T-helper 2 cell treated with Interferon-gamma antibody and Interleukin-4, amounts not matched to agents 100 ng/mL and 5 ng/mL, for 36 hours (primary cell): Measurements from ENCODE around the gene ELAPOR1. TPM values are rescaled to one million over a fixed set of nuclear protein-coding genes. Genes with fewer than 3 reads are reported as not detected.

Experiments
- intact Hi-C: fragments of 100-400 bp; cut with micrococcal nuclease; formaldehyde crosslinking; loops from one replicate; pipeline ENCODE4 v1.15.1; 2023
- total RNA-seq: library from RNA; stranded (reverse); gene quantifications from 2 replicates; pipeline ENCODE4 v1.2.3, GENCODE V29; 2022

ELAPOR1 gene
- total RNA-seq, 1 donor from 2014 or later, result 5.6 TPM

GRCh38 chr1:109094377-109094803, 19.5 kb upstream of the ELAPOR1 start:
- intact Hi-C loops, result loop anchor here (10.0 kb wide), 1 partner anchor 390 kb away; the partner anchor contains the start of gene ATXN7L2

GRCh38 chr1:109094871-109095270, 19.0 kb upstream of the ELAPOR1 start:
- intact Hi-C loops, result loop anchor here (10.0 kb wide), 1 partner anchor 390 kb away; the partner anchor contains the start of gene ATXN7L2

DNA sequence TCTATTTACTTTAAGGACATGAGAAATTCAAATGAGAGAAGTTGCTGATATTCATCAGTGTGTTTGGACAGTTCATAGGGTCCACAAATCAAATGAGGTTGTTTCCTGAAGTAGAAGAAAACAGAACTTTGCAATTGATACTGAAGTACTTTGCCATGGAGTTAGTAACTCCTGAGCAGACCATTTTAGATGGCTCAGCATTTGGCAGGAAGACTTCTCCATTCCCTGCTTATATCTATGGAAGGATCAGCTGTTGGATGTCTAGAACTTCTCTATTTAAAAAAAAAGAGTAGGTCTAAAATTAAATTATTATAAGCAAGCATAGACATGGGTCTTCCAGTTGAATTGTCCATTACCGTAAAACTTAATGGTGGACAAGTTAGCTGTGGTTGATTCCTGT, 18.3 kb upstream of the ELAPOR1 start:
- intact Hi-C loops, result loop anchor here (10.0 kb wide), 1 partner anchor 389 kb away; the partner anchor contains the start of gene ATXN7L2

DNA sequence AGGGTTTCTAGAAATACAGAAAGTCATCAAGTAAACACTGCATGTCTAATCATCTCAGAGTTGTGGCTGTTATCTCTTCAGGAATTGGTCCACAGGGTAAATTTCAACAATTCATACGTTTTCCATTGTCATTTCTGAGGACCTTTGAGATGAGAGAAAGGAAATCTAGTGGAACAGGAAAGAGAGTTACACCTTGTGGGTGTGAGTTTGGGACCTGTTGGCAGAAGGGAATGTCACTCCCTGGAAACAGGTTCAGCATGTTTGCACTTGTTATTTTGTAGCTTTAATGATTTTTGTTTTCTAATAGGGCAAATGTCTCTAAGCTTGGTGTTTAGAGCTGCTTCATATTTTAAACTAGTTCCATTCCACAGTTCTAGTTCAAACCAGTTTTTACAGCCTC, 17.8 kb upstream of the ELAPOR1 start:
- intact Hi-C loops, result loop anchor here (10.0 kb wide), 1 partner anchor 389 kb away; the partner anchor contains the start of gene ATXN7L2

GRCh38 chr1:109099938-109100773, 13.8 kb upstream of the ELAPOR1 start:
- intact Hi-C loops, result loop anchor here (1.0 to 10.0 kb wide), 9 partner anchors 10 to 408 kb away; partner anchors contain the start of genes ATXN7L2, CLCC1, PRPF38B and TMEM167B

DNA sequence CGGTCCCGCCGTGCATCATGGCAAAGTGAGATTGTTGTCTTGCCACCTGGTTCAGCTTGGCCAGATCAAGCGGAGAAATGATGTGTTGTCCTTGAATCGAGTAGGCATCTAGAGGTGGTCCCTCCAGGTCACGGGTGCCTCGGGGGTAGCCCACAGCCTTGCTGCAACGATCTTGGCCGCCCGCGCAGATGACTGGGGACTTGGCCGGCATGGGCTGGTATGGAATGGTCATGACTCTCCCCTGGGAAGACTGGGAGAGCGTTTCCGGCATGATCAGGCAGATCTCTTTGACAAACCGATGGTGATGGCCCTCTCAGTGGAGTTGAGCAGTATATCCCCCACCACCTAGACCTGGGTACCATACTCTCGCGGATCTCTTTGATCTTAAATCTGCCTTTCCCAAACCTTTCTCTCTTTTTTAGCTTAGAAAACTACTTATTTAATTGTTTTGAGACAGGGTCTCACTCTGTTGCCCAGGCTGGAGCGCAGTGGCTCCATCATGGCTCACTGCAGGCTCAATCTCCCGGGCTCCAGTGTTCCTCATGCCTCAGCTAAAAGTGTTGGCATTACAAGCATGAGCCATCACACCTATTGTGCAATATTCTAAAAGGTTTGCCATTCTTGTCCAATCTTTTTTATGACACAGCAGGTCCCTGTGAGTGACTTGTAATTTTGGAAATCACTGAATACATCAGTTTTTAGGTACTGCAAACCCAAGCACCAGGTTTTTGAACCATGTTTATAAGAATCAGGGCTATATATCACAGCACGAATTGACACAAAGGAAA, 9.4 kb upstream of the ELAPOR1 start:
- intact Hi-C loops, result no loop called here

- intact Hi-C loops, result no loop called here
Measured at GRCh38 chr1:109105881-109106280, 8.0 kb upstream of the ELAPOR1 start.

DNA sequence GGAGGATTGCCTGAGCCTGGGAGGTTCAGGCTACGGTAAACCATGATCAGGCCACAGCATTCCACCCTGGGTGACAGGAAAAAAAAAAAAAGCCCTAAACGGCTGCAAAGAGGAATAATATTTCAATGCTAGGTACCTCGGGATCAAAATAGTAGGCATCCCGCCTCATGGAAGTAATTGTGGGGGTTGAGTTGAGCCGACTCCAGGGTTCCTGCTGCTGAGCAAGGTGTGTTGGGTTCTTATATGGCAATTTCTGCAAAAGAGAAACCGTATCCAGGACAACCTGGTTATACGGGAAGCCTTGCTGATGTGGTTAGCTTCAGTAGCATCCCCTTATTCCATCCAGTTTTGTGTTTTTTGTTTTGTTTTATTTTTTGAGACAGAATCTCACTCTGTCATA, 6.1 kb upstream of the ELAPOR1 start:
- intact Hi-C loops, result no loop called here

DNA sequence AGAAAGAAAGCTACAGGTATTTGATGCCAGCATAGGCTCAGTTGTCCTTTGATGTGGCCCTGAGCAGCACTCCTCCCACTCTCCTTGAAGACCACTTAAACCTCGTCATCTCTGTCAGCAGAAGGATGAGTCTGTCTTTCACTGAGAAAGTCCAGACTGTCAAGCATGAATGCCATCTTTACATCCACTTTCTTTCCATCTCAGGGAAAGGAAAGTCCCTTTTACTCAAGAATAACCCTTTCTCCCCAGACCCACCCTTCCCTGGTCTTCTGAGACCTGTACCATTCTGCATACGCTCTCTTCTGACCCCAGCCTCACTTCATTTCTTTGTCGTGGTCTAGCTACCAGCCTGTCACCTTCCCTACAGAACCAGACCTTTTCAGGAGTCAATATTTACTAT, 4.0 kb upstream of the ELAPOR1 start:
- intact Hi-C loops, result loop anchor here (5.0 to 10.0 kb wide), 4 partner anchors 82 to 363 kb away; partner anchors contain the start of genes PSMA5, SARS1 and STXBP3

DNA sequence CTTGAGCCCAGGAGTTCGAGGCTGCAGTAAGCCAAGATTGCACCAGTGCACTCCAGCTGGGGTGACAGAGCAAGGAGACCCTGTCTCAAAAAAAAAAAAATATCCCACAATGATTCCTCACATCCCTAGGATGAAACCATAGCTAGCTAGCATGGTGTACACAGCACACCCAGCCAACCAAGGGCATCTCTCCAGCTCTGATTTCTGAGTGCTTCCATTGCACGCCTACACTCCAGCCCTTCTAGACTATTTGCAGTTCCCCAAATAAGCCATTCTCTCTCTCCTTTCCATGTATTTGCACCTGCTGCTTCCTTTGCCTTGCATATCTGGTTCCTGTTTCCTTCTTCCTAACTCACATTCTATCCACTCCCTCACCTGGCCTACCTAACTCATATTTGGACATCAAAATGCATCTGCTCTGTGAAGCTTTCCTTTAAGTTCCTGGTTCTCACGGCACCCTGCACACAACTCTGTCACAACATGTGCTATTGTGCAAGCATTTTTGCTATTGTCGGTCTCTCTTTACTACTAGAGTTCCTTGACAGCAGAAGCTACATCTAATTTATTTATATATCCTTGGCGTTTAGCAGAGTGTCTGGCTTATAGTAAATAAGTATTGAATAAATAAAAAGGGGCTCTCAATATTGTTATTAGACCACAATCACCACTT, 2.4 kb upstream of the ELAPOR1 start:
- intact Hi-C loops, result loop anchor here (1.0 to 10.0 kb wide), 10 partner anchors 11 to 419 kb away; partner anchors contain the start of genes PRPF38B, PSMA5, SARS1 and STXBP3

DNA sequence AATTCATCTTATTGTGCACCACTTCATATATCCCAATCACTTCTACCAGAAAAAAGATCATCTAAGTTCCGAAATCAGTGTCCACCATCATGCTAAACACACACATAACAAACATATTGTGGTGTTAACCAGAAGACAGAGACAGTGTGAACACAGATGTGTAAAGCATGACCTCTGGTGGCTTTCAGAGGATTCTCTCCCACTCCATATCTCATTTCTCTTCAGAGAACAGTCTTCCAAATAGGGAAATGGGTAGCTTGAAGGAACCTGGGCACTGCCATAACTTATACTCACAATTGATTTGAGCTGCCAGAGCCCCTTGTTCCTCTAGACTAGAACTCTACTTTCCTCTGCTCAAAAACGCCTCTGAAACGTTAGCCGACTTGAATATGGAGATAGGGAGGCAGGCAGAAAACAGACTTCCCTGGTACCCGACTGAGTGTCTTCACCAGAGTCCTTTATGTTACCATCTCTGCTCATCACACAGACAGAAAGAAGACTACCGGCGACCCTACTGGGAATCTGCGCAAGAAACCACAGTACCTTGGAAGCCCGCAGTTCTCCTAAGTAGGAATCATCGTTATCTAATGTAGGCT, 1.8 kb upstream of the ELAPOR1 start:
- intact Hi-C loops, result loop anchor here (1.0 to 10.0 kb wide), 10 partner anchors 12 to 419 kb away; partner anchors contain the start of genes PRPF38B, PSMA5, SARS1 and STXBP3

- intact Hi-C loops, result loop anchor here (1.0 to 10.0 kb wide), 10 partner anchors 12 to 420 kb away; partner anchors contain the start of genes PRPF38B, PSMA5, SARS1 and STXBP3
Measured at GRCh38 chr1:109112652-109113285, 1.1 kb upstream of the ELAPOR1 start.

DNA sequence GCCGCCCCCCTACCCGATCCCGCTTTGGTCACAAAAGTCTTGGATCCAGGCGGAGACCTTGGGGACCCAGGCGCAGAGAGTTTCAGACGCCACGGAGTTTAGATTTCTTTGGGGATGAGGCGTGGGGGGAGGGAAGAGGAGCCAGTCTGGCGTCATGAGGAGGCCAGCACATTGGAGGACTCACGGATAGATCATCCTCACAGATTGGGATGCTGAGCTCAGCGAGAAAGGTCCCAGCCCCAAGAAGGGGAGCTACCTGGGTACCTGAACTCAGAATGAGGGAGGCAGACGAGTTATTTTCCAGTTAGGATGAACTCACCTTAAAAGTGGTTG, 393 bp downstream of the ELAPOR1 start:
- intact Hi-C loops, result loop anchor here (5.0 to 10.0 kb wide), 4 partner anchors 78 to 367 kb away; partner anchors contain the start of genes PSMA5, SARS1 and STXBP3

GRCh38 chr1:109115685-109116084, 1.8 kb downstream of the ELAPOR1 start:
- intact Hi-C loops, result loop anchor here (10.0 kb wide), 1 partner anchor 309 kb away; the partner anchor contains the start of gene PSMA5

- intact Hi-C loops, result loop anchor here (10.0 kb wide), 1 partner anchor 309 kb away; the partner anchor contains the start of gene PSMA5
Measured at GRCh38 chr1:109116286-109116685, 2.4 kb downstream of the ELAPOR1 start.

GRCh38 chr1:109118089-109118488, 4.2 kb downstream of the ELAPOR1 start:
- intact Hi-C loops, result loop anchor here (10.0 kb wide), 1 partner anchor 307 kb away; the partner anchor contains the start of gene PSMA5

DNA sequence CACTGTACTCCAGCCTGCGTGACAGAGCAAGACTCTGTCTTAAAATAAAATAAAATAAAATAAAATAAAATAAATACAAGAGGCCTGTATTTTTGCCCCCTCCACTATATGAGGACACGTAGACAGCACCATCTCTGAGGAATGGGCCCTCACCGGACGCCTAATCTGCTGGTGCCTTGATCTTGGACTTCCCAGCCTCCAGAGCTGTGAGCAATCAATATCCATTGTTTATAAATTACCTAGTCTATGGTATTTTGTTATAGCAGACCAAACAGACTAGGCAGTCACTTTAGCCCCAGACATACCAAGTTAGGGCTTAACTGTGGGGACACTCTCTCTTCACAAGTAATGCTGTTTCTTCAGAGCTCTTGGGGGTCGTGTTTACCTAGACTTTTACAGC, 6.4 kb downstream of the ELAPOR1 start:
- intact Hi-C loops, result no loop called here

DNA sequence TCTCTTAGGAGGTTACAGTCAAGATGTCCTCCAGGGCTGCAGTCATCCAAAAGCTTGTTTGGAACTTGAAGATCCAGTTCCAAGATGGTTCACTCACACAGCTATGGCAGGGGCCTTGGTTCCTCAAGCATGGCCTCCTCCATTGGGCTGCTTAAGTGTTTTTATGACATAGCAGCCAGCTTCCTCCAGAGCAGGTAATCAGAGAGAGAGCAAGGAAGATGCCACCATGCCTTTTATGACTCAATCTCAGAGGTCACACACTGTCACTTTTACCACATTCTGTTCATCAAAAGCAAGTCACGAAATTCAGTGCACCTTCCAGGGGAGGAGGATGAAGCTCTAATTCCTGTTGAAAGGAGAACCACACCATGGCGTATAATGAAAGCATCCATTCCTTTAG, 17.1 kb downstream of the ELAPOR1 start:
- intact Hi-C loops, result no loop called here

DNA sequence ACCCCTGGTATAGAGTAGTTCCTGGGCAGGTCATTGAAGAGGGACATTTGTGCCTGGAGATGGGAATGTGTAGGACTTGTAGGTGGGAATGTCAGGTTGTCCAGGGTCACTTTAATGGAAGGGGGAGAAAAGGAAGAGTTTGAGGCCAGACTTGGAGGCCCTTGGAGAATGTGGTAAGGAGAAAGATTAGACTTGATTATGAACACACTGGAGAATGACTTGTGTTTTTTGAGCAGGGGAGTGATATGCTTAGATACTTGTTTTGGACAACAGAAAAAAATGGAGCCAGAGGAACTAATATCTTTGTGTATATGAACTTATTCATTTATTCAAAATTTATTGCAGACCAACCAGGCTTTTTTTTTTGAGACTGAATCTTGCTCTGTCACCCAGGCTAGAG, 17.9 kb downstream of the ELAPOR1 start:
- intact Hi-C loops, result no loop called here
